AG04450 (cell line): Measurements from ENCODE around the gene BICRAL. TPM values are rescaled to one million over a fixed set of nuclear protein-coding genes. Genes with fewer than 3 reads are reported as not detected.

Source experiments
- CTCF ChIA-PET: fragments of 300-600, 350-600 bp; formaldehyde crosslinking; extraction: SDS; loops from one replicate; lab custom pipeline; 2022; ENCODE audit warnings: antibody characterized with exemption, inconsistent platforms; lab: Charles Lee
- POLR2A ChIA-PET: fragments of 350-600 bp; formaldehyde crosslinking; extraction: SDS; loops from one replicate; lab custom pipeline; 2021; ENCODE audit warnings: antibody characterized with exemption, inconsistent platforms; lab: Yijun Ruan, JAX
- DNase-seq: peaks from one replicate; pipeline ENCODE4 v3.0.0-alpha.2; 2011; ENCODE audit warnings: low read depth, low spot score
- H3K27ac ChIP-seq: one replicate; pipeline ENCODE4 v1.5.1; 2012; ENCODE audit warnings: low read depth, low read length, control low read depth
- H3K27me3 ChIP-seq: one replicate; pipeline ENCODE4 v1.6.0; 2012; ENCODE audit warnings: low read length; ENCODE audit not compliant: control insufficient read depth, insufficient read depth
- H3K4me3 ChIP-seq: 2 replicates; pipeline ENCODE4 v1.5.1; 2011; ENCODE audit warnings: mild to moderate bottlenecking, low read depth, low read length, control low read depth
- H3K9me3 ChIP-seq: 2 replicates; pipeline ENCODE4 v1.5.1; 2012; ENCODE audit warnings: low read length; ENCODE audit not compliant: control insufficient read depth, insufficient read depth
- polyA plus RNA-seq: library from polyadenylated mRNA; depleted of rRNA; stranded (reverse); fragments of >200 nt; gene quantifications from 2 replicates; pipeline ENCODE4 v1.2.3, GENCODE V29; 2011
- TF ChIP-seq, protein P1 (sequence below): IDR thresholded peaks from 2 replicates; pipeline ENCODE4 v1.5.1; 2011; ENCODE audit warnings: low read depth, low read length, control low read depth, inconsistent platforms

Gene BICRAL
- polyA plus RNA-seq, 1 experiment, result 7.0 TPM

- ChIA-PET CTCF (interaction anchor here (0.5 to 1.5 kb wide), 2 partner anchors 34 to 203 kb away, joined by 3 to 4 read pairs; no protein-coding TSS in a partner anchor), POLR2A (no interaction called here)
- H3K27ac ChIP-seq, result no peak overlapping the region
- H3K9me3 ChIP-seq, result no peaks in the 10 kb centered on the region
- TF ChIP-seq, protein P1, sequence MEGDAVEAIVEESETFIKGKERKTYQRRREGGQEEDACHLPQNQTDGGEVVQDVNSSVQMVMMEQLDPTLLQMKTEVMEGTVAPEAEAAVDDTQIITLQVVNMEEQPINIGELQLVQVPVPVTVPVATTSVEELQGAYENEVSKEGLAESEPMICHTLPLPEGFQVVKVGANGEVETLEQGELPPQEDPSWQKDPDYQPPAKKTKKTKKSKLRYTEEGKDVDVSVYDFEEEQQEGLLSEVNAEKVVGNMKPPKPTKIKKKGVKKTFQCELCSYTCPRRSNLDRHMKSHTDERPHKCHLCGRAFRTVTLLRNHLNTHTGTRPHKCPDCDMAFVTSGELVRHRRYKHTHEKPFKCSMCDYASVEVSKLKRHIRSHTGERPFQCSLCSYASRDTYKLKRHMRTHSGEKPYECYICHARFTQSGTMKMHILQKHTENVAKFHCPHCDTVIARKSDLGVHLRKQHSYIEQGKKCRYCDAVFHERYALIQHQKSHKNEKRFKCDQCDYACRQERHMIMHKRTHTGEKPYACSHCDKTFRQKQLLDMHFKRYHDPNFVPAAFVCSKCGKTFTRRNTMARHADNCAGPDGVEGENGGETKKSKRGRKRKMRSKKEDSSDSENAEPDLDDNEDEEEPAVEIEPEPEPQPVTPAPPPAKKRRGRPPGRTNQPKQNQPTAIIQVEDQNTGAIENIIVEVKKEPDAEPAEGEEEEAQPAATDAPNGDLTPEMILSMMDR, result no peak
- DNase-seq, result no peak
- no peak overlapping the region for H3K4me3 ChIP-seq
- no peaks in the 10 kb centered on the region for H3K27me3 ChIP-seq
Measured at GRCh38 chr6:42864602-42865001, 82.8 kb downstream of the BICRAL start.

DNA sequence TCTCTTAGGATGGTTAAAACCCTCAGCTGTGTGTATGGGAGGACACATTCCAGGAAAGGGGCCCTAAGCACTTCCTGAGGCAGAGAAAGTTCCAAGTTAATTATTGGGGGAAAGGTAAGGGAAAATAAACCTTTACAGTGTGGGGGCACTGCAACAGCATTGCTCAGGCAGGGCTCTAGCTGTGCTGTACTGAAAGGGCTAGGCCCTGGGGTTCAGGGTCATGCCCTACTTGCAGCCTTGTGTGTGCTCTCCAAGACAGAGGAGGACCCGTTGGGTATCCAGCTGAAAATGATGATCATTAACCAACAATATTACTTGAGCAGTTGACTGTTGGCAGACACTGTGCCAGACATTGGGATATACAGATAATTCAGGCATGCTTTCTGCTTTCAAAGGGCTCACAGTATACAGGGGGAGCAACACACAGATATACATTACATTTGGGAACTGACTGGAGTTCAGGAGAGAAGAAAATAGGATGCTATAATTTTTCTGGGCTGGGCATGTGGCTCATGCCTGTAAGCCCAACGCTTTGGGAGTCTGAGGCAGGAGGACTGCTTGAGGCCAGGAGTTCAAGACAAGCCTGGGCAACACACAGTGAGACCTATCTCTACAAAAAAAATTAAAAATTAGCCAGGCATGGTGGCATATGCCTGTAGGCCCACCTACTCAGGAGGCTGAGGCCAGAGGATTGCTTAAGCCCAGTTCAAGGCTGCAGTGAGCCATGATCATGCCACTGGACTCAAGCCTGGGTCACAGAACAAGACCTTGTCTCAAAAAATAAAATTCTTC is 88.5 kb downstream of the BICRAL start:
- Histone ChIP-seq H3K27ac (no peak overlapping the region), H3K9me3 (no peaks in the 10 kb centered on the region), H3K4me3 (no peak overlapping the region), H3K27me3 (no peaks in the 10 kb centered on the region)
- DNase-seq, result no peak
- POLR2A ChIA-PET, result no interaction called here
- TF ChIP-seq, protein P1, result no peak
- CTCF ChIA-PET, result interaction anchor here (0.6 to 1.7 kb wide), 2 partner anchors 141 to 209 kb away, joined by 3 to 4 read pairs; no protein-coding TSS in a partner anchor

- Histone ChIP-seq H3K9me3 (no peaks in the 10 kb centered on the region), H3K4me3 (no peak overlapping the region), H3K27me3 (no peaks in the 10 kb centered on the region), H3K27ac (no peak overlapping the region)
- POLR2A ChIA-PET, result no interaction called here
- TF ChIP-seq, protein P1, result no peak
- no peak for DNase-seq
- CTCF ChIA-PET, result no interaction called here
Measured at GRCh38 chr6:42871711-42872110, 89.9 kb downstream of the BICRAL start.

- Histone ChIP-seq H3K27me3 (no peaks in the 10 kb centered on the region), H3K4me3 (no peak overlapping the region), H3K9me3 (no peaks in the 10 kb centered on the region), H3K27ac (no peak overlapping the region)
- DNase-seq, result no peak
- TF ChIP-seq, protein P1, result no peak
- CTCF ChIA-PET, result interaction anchor here (0.6 to 7.2 kb wide), 3 partner anchors 179 to 211 kb away, joined by 3 to 75 read pairs (median 4); no protein-coding TSS in a partner anchor
- POLR2A ChIA-PET, result interaction anchor here (1.3 kb wide), 1 partner anchor 91 kb away, joined by 3 read pairs; no protein-coding TSS in a partner anchor
Measured at GRCh38 chr6:42873313-42873712, 91.5 kb downstream of the BICRAL start.

DNA sequence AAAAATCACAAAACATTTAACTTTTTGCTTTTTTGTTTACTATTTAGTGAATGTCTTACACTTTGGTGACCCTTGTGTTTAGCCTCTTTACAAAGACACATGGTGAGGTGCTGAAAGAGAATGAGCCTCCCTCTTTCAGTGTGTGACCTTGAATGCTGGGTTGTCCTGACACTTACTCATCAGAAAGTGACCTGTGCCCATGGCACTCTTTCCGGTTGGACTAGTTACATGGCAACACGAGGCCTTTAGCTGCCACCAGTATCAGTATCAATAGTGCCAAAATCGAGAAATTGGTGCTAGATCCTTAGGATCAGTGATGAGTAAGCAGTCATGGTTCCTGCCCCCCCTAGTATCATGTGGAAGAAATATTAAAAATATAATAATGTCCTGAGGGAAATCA is 95.8 kb downstream of the BICRAL start:
- POLR2A ChIA-PET, result interaction anchor here (0.7 kb wide), 1 partner anchor 131 kb away, joined by 4 read pairs; the partner anchor contains the start of gene TBCC
- Histone ChIP-seq H3K27ac (no peak overlapping the region), H3K9me3 (peaks cover 2% of the 10 kb centered on the region; the same call in 1 of the 2 replicates), H3K4me3 (no peak overlapping the region), H3K27me3 (no peaks in the 10 kb centered on the region)
- no peak for DNase-seq
- TF ChIP-seq, protein P1, result no peak
- CTCF ChIA-PET, result interaction anchor here (0.5 to 7.2 kb wide), 12 partner anchors 22 to 266 kb away, joined by 3 to 75 read pairs (median 4); no protein-coding TSS in a partner anchor
